Measurements from ENCODE around the gene CADPS2. TPM values are rescaled to one million over a fixed set of nuclear protein-coding genes. Genes with fewer than 3 reads are reported as not detected.
"Not testable (repeated sequence)": the region's sequence is repeated elsewhere in the genome, so short reads cannot be mapped to it uniquely, and the experiment has no call there.

Gene CADPS2
- total RNA-seq, 2 donors from 2014 or later, result 12.1 to 13.0 TPM

GRCh38 chr7:122686360-122686878 lies 199.8 kb downstream of the CADPS2 start:
- no peak for DNase-seq
- intact Hi-C loops (cut with DNase I, micrococcal nuclease), result no loop called here
- ATAC-seq, result no peak

- ATAC-seq, result no peak
- no peak for DNase-seq
- intact Hi-C loops (cut with DNase I, micrococcal nuclease), result no loop called here
Measured at GRCh38 chr7:122684504-122684903, 201.8 kb downstream of the CADPS2 start.

GRCh38 chr7:122682815-122683550 lies 203.3 kb downstream of the CADPS2 start:
- intact Hi-C loops (cut with DNase I, micrococcal nuclease), result no loop called here
- DNase-seq, result no peak
- ATAC-seq, result no peak

- intact Hi-C loops (cut with DNase I, micrococcal nuclease); DNase-seq; ATAC-seq: not testable (repeated sequence)
Measured at GRCh38 chr7:122681186-122681585, 205.1 kb downstream of the CADPS2 start.

GRCh38 chr7:122679813-122680212 lies 206.4 kb downstream of the CADPS2 start:
- no peak for DNase-seq
- intact Hi-C loops (cut with DNase I, micrococcal nuclease), result no loop called here

GRCh38 chr7:122679269-122679709 lies 207.0 kb downstream of the CADPS2 start:
- ATAC-seq (peak; percentile 73), DNase-seq (peak in 1 of 2 donors; percentile 38)
- intact Hi-C loops (cut with DNase I, micrococcal nuclease), result not testable (repeated sequence)

More at GRCh38 chr7:122679813-122680212, 206.4 kb downstream of the CADPS2 start:
- peak; percentile 94 for ATAC-seq

- ATAC-seq, result no peak
- intact Hi-C loops (cut with DNase I, micrococcal nuclease), result no loop called here
- no peak for DNase-seq
Measured at GRCh38 chr7:122677149-122677548, 209.1 kb downstream of the CADPS2 start.

- ATAC-seq, result no peak
- DNase-seq, result no peak
- intact Hi-C loops (cut with DNase I, micrococcal nuclease), result no loop called here
Measured at GRCh38 chr7:122676466-122676865, 209.8 kb downstream of the CADPS2 start.

GRCh38 chr7:122675621-122676020 lies 210.6 kb downstream of the CADPS2 start:
- intact Hi-C loops (cut with DNase I, micrococcal nuclease), result no loop called here
- DNase-seq, result no peak
- no peak for ATAC-seq

- ATAC-seq (no peak), DNase-seq (no peak)
- intact Hi-C loops (cut with DNase I, micrococcal nuclease), result no loop called here
Measured at GRCh38 chr7:122675011-122675410, 211.2 kb downstream of the CADPS2 start.

- intact Hi-C loops (cut with DNase I, micrococcal nuclease), result no loop called here
- DNase-seq (no peak), ATAC-seq (no peak)
Measured at GRCh38 chr7:122674502-122674901, 211.8 kb downstream of the CADPS2 start.

GRCh38 chr7:122673951-122674350 lies 212.3 kb downstream of the CADPS2 start:
- intact Hi-C loops (cut with DNase I, micrococcal nuclease), result no loop called here
- no peak for ATAC-seq
- no peak for DNase-seq

- DNase-seq (no peak), ATAC-seq (no peak)
- intact Hi-C loops (cut with DNase I, micrococcal nuclease), result no loop called here
Measured at GRCh38 chr7:122672536-122672935, 213.7 kb downstream of the CADPS2 start.

- intact Hi-C loops (cut with DNase I, micrococcal nuclease), result no loop called here
- no peak for ATAC-seq
Measured at GRCh38 chr7:122663733-122664132, 222.5 kb downstream of the CADPS2 start.

GRCh38 chr7:122658856-122659255 lies 227.4 kb downstream of the CADPS2 start:
- ATAC-seq (no peak), DNase-seq (no peak)
- intact Hi-C loops (cut with DNase I, micrococcal nuclease), result no loop called here

More at GRCh38 chr7:122663733-122664132, 222.5 kb downstream of the CADPS2 start:
- DNase-seq, result no peak

GRCh38 chr7:122653685-122654084 lies 232.6 kb downstream of the CADPS2 start:
- ATAC-seq (no peak), DNase-seq (no peak)
- intact Hi-C loops (cut with DNase I, micrococcal nuclease), result no loop called here

GRCh38 chr7:122652876-122653275 lies 233.4 kb downstream of the CADPS2 start:
- ATAC-seq (no peak), DNase-seq (no peak)

GRCh38 chr7:122651451-122651850 lies 234.8 kb downstream of the CADPS2 start:
- intact Hi-C loops (cut with DNase I, micrococcal nuclease), result no loop called here
- ATAC-seq, result no peak
- no peak for DNase-seq

More at GRCh38 chr7:122652876-122653275, 233.4 kb downstream of the CADPS2 start:
- intact Hi-C loops (cut with DNase I, micrococcal nuclease), result no loop called here

GRCh38 chr7:122643250-122643649 lies 243.0 kb downstream of the CADPS2 start:
- no peak for ATAC-seq

GRCh38 chr7:122638459-122638858 lies 247.8 kb downstream of the CADPS2 start:
- DNase-seq (no peak), ATAC-seq (no peak)
- intact Hi-C loops (cut with DNase I, micrococcal nuclease), result no loop called here

More at GRCh38 chr7:122643250-122643649, 243.0 kb downstream of the CADPS2 start:
- no peak for DNase-seq
- intact Hi-C loops (cut with DNase I, micrococcal nuclease), result no loop called here
